ENCODE measurements around the gene SPATS1.

- TF ChIP-seq CTCF (IDR thresholded peaks at IDR 0.05) (no peak), POLR2A (IDR thresholded peaks at IDR 0.05) (no peak)
Observed at GRCh38 chr6:44349904-44350649, 7.6 kb downstream of the SPATS1 start.

All from ovary (tissue), 3 donors.